T-helper 22 cell (primary cell): ENCODE data around the gene MED25.

Experiments
- DNase-seq: peaks from one replicate; pipeline ENCODE4 v3.0.0-alpha.2; 2020; ENCODE audit warnings: low read depth

Gene MED25

DNA sequence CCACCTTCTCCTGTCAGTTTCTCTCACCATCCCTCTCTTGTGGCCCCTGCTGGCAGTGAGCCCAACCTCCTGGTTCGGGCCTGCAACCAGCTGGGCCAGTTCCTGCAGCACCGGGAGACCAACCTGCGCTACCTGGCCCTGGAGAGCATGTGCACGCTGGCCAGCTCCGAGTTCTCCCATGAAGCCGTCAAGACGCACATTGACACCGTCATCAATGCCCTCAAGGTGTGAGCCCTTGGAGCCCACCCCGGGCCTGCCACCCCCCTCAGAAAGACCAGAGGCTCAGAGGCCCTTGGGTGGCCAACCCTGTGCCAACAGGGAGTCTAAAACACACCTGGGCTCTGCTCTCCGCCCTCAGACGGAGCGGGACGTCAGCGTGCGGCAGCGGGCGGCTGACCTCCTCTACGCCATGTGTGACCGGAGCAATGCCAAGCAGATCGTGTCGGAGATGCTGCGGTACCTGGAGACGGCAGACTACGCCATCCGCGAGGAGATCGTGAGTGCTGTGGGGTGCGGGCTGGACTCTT lies 18.8 kb upstream of the MED25 start:
- DNase-seq = no peak

DNA sequence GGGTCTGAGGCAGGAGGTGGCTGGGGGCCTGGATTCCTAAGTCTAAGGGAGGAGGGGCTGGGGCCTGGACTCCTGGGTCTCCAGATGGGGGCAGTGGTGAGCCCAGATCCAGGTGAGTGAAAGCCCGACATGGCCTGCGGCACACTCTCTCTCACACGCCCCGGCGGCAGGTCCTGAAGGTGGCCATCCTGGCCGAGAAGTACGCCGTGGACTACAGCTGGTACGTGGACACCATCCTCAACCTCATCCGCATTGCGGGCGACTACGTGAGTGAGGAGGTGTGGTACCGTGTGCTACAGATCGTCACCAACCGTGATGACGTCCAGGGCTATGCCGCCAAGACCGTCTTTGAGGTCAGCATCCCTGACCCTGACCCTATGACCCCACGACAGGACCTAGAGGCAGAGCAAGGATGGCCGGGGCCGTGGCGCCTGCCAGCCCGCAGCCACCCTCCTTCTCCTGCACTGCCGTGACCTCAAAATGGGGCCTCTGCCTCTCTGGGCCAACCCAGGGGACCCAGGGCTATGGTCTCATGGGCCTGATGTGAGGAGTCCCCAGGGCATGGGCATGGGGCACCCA lies 18.2 kb upstream of the MED25 start:
- DNase-seq = no peak

DNA sequence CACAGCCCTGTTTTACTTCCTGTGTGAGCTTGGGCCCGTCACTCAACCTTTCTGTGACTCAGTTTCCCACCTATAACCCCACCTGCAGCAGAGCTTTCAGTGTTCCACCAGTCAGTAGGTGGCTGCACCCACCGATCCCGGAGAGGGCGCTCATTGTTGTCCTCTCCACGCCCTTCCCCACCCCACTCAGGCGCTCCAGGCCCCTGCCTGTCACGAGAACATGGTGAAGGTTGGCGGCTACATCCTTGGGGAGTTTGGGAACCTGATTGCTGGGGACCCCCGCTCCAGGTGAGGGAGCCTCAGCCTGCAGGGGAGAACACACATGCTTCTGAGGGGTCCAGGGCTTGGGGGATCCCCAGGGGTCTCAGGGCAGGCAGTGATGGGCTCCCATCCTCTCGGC lies 17.3 kb upstream of the MED25 start:
- DNase-seq = no peak

DNA sequence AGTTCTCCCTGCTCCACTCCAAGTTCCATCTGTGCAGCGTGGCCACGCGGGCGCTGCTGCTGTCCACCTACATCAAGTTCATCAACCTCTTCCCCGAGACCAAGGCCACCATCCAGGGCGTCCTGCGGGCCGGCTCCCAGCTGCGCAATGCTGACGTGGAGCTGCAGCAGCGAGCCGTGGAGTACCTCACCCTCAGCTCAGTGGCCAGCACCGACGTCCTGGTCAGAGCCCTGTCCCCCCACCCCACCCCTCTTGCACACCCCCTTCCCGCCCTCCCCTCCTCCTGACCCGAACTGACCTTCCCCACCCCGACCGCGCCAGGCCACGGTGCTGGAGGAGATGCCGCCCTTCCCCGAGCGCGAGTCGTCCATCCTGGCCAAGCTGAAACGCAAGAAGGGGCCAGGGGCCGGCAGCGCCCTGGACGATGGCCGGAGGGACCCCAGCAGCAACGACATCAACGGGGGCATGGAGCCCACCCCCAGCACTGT lies 16.6 kb upstream of the MED25 start:
- DNase-seq = no peak

DNA sequence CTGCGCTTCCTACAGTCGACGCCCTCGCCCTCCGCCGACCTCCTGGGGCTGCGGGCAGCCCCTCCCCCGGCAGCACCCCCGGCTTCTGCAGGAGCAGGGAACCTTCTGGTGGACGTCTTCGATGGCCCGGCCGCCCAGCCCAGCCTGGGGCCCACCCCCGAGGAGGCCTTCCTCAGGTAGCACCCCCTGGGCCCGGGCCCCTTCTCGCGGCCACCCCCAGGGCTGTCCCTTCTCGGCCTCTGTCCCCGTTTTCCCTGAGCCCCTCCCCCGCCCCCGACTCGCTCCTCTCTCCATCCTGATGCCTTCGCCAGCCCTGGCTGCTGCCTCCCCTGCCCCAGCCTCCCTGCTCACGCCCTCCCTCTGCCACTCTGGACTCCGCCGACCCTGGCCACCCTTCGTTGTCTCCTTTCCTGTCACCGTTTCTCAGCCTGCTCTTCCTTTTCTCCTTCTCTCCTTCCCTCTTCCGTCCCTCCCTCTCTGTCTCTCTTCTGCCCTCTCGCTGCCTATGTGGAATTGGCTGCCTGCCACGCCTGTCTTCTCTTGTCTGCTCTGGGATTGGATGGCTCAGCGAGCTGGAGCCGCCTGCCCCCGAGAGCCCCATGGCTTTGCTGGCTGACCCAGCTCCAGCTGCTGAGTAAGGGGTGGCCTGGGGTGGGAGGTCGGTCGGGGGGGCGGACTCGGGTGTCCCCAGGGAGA lies 16.0 kb upstream of the MED25 start:
- no peak for DNase-seq

DNA sequence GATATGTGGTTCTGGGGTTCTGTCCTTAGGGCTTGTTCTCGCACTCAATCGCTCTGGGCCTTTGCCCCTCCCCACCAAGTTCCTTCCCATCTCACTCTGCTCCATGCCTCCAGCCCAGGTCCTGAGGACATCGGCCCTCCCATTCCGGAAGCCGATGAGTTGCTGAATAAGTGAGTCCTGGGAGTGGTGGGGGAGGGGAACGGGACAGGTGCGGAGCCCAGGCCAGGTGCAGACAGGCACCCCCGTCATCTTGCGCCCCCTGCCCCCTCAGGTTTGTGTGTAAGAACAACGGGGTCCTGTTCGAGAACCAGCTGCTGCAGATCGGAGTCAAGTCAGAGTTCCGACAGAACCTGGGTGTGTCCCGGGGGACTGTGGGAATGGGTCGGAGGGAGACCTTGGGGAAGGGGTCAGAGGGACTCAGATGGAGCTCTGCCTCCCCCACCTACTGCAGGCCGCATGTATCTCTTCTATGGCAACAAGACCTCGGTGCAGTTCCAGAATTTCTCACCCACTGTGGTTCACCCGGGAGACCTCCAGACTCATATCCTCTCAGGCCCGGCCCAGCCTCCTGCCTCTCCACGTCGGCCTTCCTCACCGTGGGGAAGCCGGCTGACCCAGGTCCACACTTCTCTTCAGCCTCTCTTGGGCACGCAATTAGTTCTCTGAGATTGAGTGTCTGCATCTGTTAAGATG lies 15.1 kb upstream of the MED25 start:
- DNase-seq = no peak

DNA sequence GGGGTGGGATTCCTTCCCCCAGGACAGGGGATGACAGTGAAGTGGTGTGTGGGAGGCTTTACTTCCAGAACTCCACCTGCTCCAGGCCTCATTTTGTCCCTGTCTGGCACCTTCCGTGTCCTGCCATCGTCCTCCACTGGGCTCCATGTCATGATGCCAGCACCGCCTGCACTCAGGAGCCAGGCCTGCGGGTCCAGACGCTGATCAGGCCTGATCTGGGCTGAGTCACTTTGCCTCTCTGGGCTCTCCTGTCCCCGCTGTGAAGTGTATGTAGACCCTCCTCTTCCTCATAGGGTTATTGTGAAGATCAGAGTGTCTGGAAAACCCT lies 14.6 kb upstream of the MED25 start:
- no peak for DNase-seq

DNA sequence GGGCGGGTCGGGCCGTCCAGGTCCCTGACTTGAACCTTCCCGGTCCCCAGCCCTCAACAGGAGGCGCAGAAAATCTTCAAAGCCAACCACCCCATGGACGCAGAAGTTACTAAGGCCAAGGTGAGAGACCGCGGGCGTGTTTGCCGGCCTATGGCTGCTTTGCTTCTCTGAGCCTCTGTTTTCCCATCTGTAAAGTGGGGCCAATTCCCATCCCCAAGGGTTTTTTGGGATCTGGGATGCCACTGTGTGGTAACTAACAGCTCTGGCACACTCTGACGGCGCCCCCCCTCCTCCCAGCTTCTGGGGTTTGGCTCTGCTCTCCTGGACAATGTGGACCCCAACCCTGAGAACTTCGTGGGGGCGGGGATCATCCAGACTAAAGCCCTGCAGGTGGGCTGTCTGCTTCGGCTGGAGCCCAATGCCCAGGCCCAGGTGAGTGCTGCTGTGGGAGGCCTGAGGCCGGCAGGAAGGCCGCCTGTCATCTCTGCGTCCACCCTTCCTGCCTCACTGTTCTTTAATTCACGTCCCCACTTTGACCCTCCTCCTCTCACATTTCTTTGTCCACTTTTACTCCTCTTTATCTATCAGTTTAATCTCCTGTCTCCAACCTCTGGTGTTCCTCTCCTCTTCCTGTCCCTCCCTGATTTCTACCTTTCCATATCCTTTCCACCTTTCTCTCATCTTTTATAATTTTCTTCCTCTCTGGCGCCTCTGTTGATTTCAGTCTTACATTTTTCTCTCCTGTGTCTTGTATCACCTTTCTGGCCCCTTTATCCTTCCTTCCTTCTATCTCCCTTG lies 12.1 kb upstream of the MED25 start:
- DNase-seq = no peak

DNA sequence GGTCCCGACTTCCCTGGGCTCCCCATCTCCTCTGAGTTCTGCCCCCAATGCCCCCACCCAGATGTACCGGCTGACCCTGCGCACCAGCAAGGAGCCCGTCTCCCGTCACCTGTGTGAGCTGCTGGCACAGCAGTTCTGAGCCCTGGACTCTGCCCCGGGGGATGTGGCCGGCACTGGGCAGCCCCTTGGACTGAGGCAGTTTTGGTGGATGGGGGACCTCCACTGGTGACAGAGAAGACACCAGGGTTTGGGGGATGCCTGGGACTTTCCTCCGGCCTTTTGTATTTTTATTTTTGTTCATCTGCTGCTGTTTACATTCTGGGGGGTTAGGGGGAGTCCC lies 11.5 kb upstream of the MED25 start:
- no peak for DNase-seq

DNA sequence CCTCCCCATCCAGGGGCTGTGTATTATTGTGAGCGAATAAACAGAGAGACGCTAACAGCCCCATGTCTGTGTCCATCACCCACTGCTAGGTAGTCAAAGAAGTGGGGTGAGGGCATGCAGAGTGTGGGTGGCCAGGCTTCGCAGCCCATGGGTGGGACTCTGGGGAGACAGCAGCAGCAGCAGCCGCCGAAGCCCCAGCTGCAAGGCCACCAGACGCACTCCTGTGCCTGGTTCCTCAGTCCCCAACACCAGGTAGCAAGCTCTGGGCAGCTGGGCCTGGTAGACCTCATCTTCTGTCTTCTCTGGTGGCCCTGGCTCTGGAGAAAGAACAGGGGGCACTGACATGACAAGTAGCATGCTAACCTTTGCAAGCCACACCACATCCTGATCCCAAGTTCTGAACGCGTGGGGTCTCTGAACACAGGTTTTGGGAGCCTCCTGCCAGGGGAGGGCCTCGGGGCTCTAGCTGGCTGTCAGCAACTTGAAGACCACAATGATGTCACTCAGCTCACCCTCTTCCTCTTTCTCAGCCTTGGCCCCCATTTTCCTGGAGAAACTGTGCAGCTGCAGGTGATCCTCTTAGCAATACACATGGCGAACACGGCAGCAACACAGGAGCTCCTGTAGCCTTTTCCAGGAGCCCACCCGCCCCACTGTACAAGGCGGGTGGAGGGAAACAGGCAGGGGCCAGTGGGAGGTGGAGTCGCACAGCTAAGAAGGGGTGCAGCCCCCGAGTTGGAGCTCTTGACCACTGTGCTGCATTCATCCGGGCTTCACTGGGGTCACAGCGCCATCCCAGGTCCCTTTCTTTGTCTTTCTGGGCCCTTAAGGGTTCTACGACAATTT lies 10.8 kb upstream of the MED25 start:
- DNase-seq = no peak

DNA sequence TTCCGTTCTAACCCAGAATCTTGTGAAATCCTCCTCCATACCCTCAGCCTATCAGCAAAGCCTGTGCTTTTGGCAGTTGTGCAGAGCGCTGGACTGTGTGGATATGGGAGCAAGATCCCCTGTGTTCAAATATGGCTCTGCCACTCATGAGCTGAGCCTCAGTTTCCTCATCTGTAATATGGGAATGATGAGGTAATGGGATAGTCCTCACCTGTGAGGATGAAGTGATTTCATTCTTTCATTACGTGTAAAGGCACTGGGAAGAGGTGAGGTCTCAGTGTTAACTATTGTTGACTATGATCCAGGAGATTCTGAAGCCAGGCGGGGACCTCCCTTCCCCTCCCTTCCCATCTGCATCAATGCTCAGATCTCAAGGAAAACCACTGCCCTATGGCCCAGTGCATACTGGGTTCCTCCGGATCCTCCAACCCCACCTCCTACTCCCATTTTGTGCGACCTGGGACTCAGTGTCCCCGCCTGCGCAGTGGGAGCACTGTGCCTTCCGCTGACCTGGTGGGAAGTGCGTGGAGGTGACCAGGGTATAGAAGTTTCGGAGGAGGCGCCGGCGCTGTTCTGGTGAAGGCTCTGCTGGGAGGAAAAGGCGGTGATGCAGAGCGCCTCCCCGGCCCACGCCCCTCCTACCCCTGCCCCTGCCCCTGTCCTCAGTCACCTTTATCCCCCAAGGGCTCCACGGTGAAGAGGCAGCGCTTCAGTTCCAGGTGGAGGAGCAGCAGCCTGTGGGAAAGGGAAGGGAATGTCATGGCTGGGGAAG lies 10.0 kb upstream of the MED25 start:
- DNase-seq = no peak

DNA sequence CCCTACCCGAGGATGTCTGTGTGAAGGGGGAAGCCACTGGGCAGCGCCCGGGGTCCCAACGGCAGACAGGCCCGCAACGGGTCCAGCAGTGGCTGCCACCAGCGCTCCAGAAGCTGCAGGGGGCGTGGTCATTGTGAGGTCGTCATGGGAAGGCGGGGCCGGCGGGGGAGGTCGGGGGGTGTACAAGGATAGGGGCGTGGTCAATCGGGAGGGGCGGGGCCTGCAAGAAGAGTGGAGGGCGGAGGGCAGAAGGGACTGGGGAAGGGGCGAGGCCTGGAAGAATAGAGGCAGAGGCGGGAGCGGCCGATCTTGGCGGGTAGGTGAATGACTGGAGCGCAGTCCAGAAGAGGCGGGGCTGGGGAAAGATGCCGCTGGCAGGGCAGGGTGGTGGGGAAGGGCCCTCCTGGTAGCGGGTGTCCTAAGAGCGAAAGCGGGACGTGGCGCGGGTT lies 9.4 kb upstream of the MED25 start:
- DNase-seq = peak; percentile 83

DNA sequence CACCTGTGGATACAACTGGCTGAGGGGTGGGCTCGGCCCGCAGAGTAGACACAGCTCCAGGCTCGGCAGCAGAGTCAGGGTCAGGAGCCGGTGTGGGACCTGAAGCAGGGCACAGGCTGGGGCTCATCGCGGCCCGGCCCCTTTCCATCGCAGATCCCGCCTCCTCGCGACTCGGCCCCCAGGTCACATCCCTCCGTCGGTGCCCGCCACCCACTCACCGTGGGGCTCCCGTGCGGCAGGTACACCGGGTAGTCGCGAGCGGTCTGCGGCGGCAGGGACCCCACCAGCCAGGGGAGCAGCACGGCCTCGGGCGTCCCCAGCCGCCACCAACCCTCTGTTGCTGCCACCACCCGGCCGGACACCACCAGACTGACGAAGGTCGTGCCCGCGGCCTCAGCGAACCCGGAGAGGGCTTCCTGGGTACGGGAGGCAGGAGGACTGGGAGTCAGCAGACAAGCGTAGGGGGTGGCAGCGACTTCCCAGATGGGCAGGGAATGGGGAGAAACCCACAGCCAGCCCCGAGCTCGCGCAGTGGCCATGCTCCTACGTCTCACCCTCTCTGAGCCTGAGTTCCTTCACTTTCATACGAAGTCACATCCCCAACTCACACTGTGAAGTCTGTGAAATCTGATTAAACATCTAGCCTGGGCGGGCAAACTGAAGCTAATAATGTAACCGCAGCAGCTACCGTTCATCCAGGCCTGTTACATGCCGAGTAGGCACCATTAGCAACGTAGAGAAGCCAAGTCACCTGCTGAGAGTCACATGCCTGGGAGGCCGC lies 8.7 kb upstream of the MED25 start:
- DNase-seq = peak; percentile 40

DNA sequence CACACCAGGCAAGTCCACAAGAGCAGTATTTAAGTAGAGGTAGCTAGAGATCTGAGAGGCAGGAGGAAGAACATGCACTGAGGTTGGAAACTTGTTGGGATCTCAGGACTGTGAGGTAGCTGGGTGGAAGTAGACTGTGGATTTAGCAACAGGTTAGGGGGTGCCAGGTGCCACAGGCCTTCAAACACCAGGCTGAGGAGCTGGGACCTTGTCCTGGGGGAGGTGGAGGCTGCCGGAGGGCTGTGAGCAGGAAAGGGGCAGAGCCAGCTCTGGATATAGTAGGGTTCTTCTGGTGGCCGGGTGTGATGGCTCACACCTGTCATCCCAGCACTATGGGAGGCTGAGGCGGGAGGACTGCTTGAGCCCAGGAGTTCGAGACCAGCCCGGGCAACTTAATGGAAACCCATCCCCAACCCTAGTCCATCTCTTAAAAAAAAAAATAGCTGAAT lies 8.1 kb upstream of the MED25 start:
- DNase-seq = no peak

DNA sequence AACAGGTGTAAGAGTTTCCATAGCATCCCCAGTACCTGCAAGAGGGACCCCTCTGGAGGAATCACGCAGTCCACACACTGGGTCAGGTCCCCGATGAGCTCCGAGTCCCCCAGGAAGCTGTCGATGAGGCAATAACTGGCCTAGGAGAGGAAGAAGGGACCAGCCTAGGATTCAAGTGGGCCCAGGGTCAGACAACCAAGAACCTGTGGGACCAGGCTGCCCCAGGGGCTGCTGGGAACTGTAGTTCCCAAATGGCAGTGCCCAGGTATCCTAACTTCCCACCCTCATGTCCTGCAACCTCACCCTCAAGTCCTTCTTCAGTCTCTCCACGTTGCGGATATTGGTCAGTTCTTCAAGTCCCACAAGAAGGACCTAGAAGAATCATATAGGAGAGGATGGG lies 6.8 kb upstream of the MED25 start:
- no peak for DNase-seq

DNA sequence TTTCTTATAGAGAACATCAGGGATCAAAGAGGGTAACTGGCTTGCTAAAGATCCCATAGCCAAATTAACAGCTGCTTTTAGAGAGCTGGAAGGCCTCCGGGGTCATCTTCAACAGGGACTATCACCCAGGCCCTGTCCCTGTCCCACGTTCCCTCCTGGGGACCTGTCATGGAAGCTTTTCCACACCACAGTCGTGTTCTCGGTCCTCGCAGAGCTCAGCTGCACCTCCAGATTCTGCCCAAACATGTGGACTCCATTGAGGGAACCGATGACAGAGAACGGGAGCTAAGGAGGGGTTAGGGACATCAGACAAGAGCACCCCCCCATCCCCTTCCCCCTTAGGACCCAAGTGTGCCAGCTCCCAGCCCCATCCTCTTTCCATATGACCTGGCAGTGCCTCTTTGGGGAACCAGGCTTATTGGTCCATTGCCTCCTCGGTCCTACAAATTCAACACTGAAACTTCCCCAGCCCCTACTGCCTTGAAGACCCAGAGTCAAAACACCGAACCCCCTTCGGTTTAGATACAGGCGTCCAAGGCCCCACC lies 5.6 kb upstream of the MED25 start:
- no peak for DNase-seq

DNA sequence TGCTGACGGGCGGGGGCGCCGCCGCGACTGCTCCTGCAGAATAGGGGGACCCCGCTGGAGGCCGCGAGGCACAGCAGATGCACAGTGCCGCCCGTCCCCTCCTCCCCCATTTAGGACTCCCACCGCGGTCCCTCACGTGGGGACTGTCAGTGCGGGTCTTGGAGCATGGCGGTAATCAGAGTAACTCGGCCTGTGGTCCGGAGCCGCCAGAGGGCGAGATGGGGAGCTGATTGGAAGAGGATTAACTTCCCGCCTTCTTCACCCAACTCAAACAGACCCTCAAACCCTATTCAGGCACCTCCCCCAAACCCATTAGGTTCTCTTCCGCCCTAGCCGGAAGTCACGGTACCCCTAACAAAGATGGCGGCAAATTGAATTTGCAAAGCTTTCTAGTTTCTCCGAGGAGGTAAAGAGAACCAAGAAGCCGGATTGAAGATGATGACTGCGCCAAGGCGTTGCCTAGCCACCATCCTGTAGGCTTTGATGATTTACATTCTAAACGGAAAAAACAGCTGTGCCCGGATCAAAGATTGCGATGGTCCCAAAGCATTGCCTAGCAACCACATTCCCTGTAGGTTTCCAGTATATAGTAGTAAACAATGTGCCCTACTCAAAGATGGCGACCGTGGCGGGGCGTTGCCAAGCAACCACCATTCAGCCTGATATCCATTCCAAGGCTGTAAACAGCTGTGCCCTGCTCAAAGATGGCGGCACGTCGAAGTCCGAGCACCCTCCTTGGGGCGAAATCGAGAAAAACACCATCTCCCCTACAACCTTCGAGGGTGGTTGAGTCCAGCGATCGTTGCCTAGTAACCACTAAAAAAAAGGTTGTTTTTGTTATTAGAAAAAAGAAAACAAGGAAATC lies 4.9 kb upstream of the MED25 start, which contains the start of gene FUZ:
Gene FUZ, minus strand, starts transcription at position 296 of the 865 bp plus-strand sequence. Its CDS starts 186 bp downstream, at position 110.
- peak; percentile 91 for DNase-seq

DNA sequence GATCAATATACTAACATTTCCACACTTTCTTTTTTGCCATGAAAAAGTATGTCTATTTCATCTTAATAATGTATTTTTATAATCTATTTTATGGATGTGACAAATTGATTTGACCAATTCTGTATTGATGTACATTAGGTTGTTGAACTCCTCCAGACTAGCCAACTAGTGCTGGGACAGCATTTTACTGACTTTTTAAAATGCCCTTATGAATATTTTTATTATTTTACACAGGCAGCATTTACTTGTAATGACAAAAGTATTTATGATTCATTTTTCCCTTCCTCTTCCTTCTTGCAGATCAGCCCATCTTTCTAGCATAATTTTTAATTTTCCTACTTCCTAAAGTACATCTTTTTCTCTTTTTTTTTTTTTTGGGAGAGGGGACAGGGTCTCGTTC lies 4.1 kb upstream of the MED25 start:
- DNase-seq = no peak

DNA sequence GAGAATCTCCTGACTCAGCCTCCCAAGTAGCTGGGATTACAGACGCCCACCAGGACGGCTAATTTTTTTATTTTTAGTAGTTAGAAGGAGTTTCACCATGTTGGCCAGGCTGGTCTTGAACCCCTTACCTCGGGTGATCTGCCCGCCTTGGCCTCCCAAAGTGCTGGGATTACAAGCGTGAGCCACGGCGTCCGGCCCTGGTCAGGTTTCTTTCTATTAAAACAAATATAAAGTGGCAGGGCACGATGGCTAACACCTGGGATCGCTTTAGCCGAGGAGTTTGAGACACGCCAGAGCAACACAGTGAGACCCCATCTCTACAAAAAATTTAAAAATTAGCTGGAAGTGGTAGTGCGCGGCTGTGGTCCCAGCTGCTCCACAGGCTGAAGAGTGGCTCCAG lies 1.5 kb upstream of the MED25 start:
- DNase-seq = no peak
